ENCODE data around the gene ADARB2.

The ADARB2 gene

DNA sequence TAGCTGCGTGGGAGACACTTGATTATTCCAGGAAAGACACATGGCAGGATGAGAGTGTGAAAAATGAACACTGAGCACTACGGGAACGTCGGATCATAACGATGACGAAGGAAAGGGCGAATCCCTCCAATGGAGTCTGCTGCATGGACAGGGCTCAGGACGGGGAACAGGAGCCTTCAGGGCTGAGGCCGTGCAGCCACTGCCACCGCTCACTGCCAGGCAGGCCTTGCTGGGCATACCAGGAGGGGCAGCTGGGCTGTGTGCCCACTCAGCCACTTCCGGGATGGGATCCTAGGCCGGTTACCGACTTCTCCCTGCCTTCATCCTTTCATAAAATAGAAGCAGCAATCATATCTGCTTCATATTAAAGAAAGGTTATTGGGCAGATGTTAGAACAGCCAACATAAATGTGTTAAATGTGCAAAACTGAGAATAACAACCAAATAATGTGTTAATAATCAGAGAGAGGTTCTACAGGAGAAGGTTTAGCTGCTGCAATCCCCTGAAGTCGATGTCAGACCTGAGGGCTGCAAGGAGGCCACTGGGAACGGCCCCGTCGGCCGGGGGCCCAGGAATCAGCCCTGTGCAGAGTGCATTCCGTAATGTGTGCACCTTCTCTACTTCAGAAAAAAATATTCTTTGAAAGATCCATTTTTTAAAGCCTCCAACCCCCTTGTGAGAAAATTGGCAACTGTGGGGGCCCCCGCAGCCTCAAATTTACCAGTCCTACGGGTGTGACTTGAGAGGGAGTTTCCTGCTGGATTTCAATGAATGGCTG is 63.6 kb downstream of the ADARB2 start:
- TF ChIP-seq CEBPB (IDR thresholded peaks at IDR 0.05) (no peak), CREB1 (IDR thresholded peaks at IDR 0.05; ENCODE audit: low read depth) (no peak), FOXM1 (IDR thresholded peaks at IDR 0.05; ENCODE audit: borderline replicate concordance, low read depth) (no peak), TEAD4 (IDR thresholded peaks at IDR 0.05) (no peak), RAD21 (IDR thresholded peaks at IDR 0.05; ENCODE audit: low read depth) (no peak), NFIC (IDR thresholded peaks at IDR 0.05) (no peak), TCF12 (IDR thresholded peaks at IDR 0.05; ENCODE audit: low read depth) (no peak), EP300 (IDR thresholded peaks at IDR 0.05; ENCODE audit: borderline replicate concordance) (no peak), YY1 (IDR thresholded peaks at IDR 0.05; ENCODE audit: low read depth) (no peak)
- TF ChIP-seq, protein P1, sequence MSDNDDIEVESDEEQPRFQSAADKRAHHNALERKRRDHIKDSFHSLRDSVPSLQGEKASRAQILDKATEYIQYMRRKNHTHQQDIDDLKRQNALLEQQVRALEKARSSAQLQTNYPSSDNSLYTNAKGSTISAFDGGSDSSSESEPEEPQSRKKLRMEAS (IDR thresholded peaks at IDR 0.05), result no peak
- TF ChIP-seq, protein P2, sequence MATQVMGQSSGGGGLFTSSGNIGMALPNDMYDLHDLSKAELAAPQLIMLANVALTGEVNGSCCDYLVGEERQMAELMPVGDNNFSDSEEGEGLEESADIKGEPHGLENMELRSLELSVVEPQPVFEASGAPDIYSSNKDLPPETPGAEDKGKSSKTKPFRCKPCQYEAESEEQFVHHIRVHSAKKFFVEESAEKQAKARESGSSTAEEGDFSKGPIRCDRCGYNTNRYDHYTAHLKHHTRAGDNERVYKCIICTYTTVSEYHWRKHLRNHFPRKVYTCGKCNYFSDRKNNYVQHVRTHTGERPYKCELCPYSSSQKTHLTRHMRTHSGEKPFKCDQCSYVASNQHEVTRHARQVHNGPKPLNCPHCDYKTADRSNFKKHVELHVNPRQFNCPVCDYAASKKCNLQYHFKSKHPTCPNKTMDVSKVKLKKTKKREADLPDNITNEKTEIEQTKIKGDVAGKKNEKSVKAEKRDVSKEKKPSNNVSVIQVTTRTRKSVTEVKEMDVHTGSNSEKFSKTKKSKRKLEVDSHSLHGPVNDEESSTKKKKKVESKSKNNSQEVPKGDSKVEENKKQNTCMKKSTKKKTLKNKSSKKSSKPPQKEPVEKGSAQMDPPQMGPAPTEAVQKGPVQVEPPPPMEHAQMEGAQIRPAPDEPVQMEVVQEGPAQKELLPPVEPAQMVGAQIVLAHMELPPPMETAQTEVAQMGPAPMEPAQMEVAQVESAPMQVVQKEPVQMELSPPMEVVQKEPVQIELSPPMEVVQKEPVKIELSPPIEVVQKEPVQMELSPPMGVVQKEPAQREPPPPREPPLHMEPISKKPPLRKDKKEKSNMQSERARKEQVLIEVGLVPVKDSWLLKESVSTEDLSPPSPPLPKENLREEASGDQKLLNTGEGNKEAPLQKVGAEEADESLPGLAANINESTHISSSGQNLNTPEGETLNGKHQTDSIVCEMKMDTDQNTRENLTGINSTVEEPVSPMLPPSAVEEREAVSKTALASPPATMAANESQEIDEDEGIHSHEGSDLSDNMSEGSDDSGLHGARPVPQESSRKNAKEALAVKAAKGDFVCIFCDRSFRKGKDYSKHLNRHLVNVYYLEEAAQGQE (IDR thresholded peaks at IDR 0.05; ENCODE audit: low read depth), result no peak
- TF ChIP-seq, protein P3, sequence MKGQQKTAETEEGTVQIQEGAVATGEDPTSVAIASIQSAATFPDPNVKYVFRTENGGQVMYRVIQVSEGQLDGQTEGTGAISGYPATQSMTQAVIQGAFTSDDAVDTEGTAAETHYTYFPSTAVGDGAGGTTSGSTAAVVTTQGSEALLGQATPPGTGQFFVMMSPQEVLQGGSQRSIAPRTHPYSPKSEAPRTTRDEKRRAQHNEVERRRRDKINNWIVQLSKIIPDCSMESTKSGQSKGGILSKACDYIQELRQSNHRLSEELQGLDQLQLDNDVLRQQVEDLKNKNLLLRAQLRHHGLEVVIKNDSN (IDR thresholded peaks at IDR 0.05), result no peak

DNA sequence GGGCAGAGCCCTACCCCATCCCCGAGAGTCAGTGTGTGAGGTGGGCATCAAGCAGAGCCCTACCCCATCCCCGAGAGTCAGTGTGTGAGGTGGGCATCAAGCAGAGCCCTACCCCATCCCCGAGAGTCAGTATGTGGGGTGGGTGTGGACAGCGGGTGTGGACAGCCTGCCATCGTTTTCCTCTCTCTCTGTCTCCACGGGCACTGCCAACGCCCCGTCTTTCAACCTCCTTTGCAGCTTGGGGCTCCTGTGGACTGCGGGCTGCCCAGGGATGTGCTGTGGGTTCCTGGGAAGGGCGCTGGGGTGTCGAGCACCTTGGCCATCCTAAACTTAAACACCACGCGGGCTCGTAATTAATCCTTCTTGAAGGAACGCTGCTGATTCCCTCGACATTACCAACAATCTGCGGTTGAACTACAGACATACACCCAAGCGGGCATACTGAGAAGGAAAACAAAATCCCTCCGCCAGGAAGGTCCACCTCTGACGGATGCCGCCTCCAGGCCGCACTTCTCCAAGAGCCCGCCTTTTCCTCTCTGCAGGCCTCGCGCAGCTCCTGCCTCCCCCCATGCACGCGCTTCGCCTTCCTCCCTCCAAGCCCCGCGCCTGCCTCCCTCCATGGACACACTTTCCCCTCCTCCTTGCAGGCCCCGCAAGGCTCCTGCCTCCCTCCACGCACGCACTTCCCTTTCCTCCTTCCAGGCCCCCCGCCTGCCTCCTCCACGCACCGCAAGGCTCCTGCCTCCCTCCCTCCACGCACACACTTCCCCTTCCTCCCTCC is 65.1 kb downstream of the ADARB2 start:
- TF ChIP-seq, protein P2 (IDR thresholded peaks at IDR 0.05; ENCODE audit: low read depth), result no peak
- TF ChIP-seq CEBPB (IDR thresholded peaks at IDR 0.05) (no peak), EGR1 (IDR thresholded peaks at IDR 0.05) (no peak), TEAD4 (IDR thresholded peaks at IDR 0.05) (no peak), CREB1 (IDR thresholded peaks at IDR 0.05; ENCODE audit: low read depth) (no peak), TAF1 (IDR thresholded peaks at IDR 0.05; ENCODE audit: low read depth) (no peak), EP300 (IDR thresholded peaks at IDR 0.05; ENCODE audit: borderline replicate concordance) (no peak), FOXM1 (IDR thresholded peaks at IDR 0.05; ENCODE audit: borderline replicate concordance, low read depth) (no peak), YY1 (IDR thresholded peaks at IDR 0.05; ENCODE audit: low read depth) (no peak)
- TF ChIP-seq, protein P3 (IDR thresholded peaks at IDR 0.05), result no peak
- TF ChIP-seq, protein P1 (IDR thresholded peaks at IDR 0.05), result no peak

DNA sequence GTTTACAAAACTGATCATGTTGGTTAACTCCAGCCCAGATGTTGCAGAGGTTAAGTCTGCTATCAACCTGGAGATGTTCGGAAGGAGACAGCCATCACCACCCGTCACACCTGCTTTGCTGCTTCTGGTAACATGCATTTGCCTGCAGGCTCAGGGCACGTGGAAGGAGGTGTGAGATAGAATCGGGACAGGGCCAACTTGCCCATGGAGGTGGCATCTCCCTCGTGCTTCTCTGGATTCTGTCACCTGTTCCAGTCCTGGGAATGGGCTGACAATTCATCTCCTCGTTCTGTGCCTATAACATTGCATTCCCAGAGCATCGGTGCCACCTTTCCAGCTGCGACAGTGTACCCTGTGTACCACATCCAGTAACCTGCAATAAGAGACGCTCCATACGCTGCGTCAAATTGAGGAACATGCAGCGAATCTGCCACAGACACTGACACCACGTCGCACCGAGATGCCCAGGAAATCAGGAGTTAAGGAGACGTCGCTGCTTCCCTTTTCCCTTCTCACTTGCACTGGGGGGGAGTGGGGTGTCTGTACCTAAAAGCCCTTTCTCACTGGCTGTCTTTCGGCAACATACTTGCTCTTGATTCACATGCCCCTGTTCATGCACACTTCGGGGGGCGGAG is 65.8 kb downstream of the ADARB2 start:
- no peak for TF ChIP-seq EP300 (IDR thresholded peaks at IDR 0.05; ENCODE audit: borderline replicate concordance)
- no peak for TF ChIP-seq FOXM1 (IDR thresholded peaks at IDR 0.05; ENCODE audit: borderline replicate concordance, low read depth)
- no peak for TF ChIP-seq TEAD4 (IDR thresholded peaks at IDR 0.05)
- TF ChIP-seq RAD21 (IDR thresholded peaks at IDR 0.05; ENCODE audit: low read depth), result no peak
- TF ChIP-seq CEBPB (IDR thresholded peaks at IDR 0.05), result no peak
- no peak for TF ChIP-seq EGR1 (IDR thresholded peaks at IDR 0.05)
- TF ChIP-seq, protein P3 (IDR thresholded peaks at IDR 0.05), result no peak
- TF ChIP-seq TAF1 (IDR thresholded peaks at IDR 0.05; ENCODE audit: low read depth), result no peak
- no peak for TF ChIP-seq YY1 (IDR thresholded peaks at IDR 0.05; ENCODE audit: low read depth)
- TF ChIP-seq, protein P2 (IDR thresholded peaks at IDR 0.05; ENCODE audit: low read depth), result no peak
- TF ChIP-seq NFIC (IDR thresholded peaks at IDR 0.05), result no peak
- TF ChIP-seq ZBTB7A (IDR thresholded peaks at IDR 0.05; ENCODE audit: low read depth), result no peak
- TF ChIP-seq, protein P1 (IDR thresholded peaks at IDR 0.05), result no peak
- no peak for TF ChIP-seq CREB1 (IDR thresholded peaks at IDR 0.05; ENCODE audit: low read depth)
- no peak for TF ChIP-seq TCF12 (IDR thresholded peaks at IDR 0.05; ENCODE audit: low read depth)

Measured in Ishikawa (cell line).